SK-N-SH (cell line): ENCODE results near the gene BMP8A. TPM values are rescaled to one million over a fixed set of nuclear protein-coding genes. Genes with fewer than 3 reads are reported as not detected.

Experiments
- CTCF ChIA-PET: fragments of 300-600, 350-600 bp; formaldehyde crosslinking; extraction: SDS; loops from one replicate; lab custom pipeline; 2021; lab: Yijun Ruan, JAX
- POLR2A ChIA-PET: fragments of 350-600 bp; sonication (Branson Sonifier 250); formaldehyde crosslinking; extraction: SDS; loops from one replicate; lab custom pipeline; 2020; ENCODE audit warnings: antibody characterized with exemption, inconsistent platforms; lab: Yijun Ruan, JAX
- DNase-seq: peaks from one replicate; pipeline ENCODE4 v3.0.0; 2012
- H2AFZ ChIP-seq: fragments of 200-600 bp; sonication (generic); 2 replicates; pipeline ENCODE4 v1.8.1; 2016; ENCODE audit warnings: antibody characterized with exemption, mild to moderate bottlenecking, low read depth
- H3F3A ChIP-seq: fragments of 200-600 bp; sonication (generic); replicated peaks from 2 replicates; pipeline ENCODE3; 2016; ENCODE audit warnings: antibody characterized with exemption, mild to moderate bottlenecking; ENCODE audit not compliant: insufficient read depth
- H3K27ac ChIP-seq, 2 experiments: fragments of 200-500 bp in 1 of 2; fragments of 200-600 bp in 1 of 2; sonication (Bioruptor generic) in 1 of 2; sonication (generic), shearing (Covaris generic) in 1 of 2; 2 replicates each; pipeline versions ENCODE4 v1.5.1 to v1.6.1; 2014 to 2016; ENCODE audit warnings: low read depth in 2 of 2, inconsistent platforms in 1 of 2, low read length in 1 of 2, mild to moderate bottlenecking in 1 of 2, mixed read lengths in 1 of 2
- H3K27me3 ChIP-seq: fragments of 200-600 bp; sonication (generic), shearing (Covaris generic); 2 replicates; pipeline ENCODE4 v1.6.1; 2016; ENCODE audit warnings: mixed run types; ENCODE audit not compliant: insufficient read depth
- H3K36me3 ChIP-seq, 2 experiments: fragments of 200-500 bp in 1 of 2; fragments of 200-600 bp in 1 of 2; sonication (Bioruptor generic) in 1 of 2; sonication (generic) in 1 of 2; replicated peaks in 1 of 2; 2 replicates each; pipeline versions ENCODE3 to v1.5.1; 2014 to 2016; ENCODE audit warnings: low read length in 1 of 2, mild to moderate bottlenecking in 1 of 2; ENCODE audit not compliant: insufficient read depth in 2 of 2, control insufficient read depth in 1 of 2
- H3K4me1 ChIP-seq, 2 experiments: fragments of 200-500 bp in 1 of 2; fragments of 200-600 bp in 1 of 2; sonication (Bioruptor generic) in 1 of 2; sonication (generic), shearing (Covaris generic) in 1 of 2; 2 replicates each; pipeline versions ENCODE4 v1.5.1 to v1.6.1; 2014 to 2016; ENCODE audit warnings: low read depth in 1 of 2, low read length in 1 of 2, mixed run types in 1 of 2; ENCODE audit not compliant: insufficient read depth in 2 of 2, control insufficient read depth in 1 of 2
- H3K4me2 ChIP-seq: fragments of 200-600 bp; sonication (generic), shearing (Covaris generic); 2 replicates; pipeline ENCODE4 v1.6.1; 2017; ENCODE audit warnings: mixed run types
- H3K4me3 ChIP-seq, 2 experiments: fragments of 200-500 bp in 1 of 2; fragments of 200-600 bp in 1 of 2; sonication (Bioruptor generic) in 1 of 2; sonication (generic), shearing (Covaris generic) in 1 of 2; 2 replicates each; pipeline versions ENCODE4 v1.5.1 to v1.8.1; 2014 to 2016; ENCODE audit warnings: low read depth in 2 of 2, inconsistent platforms in 1 of 2, low read length in 1 of 2, mild to moderate bottlenecking in 1 of 2, mixed read lengths in 1 of 2, moderate library complexity in 1 of 2
- H3K79me2 ChIP-seq: fragments of 200-600 bp; sonication (generic); 2 replicates; pipeline ENCODE4 v1.8.1; 2017; ENCODE audit warnings: mild to moderate bottlenecking; ENCODE audit not compliant: insufficient read depth
- H3K9ac ChIP-seq: fragments of 200-600 bp; sonication (generic); 2 replicates; pipeline ENCODE4 v1.6.1; 2017; ENCODE audit warnings: mixed run types
- H3K9me2 ChIP-seq: fragments of 200-600 bp; sonication (generic); 2 replicates; pipeline ENCODE4 v1.6.1; 2017; ENCODE audit warnings: mixed run types
- H3K9me3 ChIP-seq: fragments of 200-600 bp; sonication (generic); 2 replicates; pipeline ENCODE4 v1.6.1; 2017; ENCODE audit warnings: mixed run types, mild to moderate bottlenecking, moderate library complexity
- H4K20me1 ChIP-seq: fragments of 200-600 bp; sonication (generic); 2 replicates; pipeline ENCODE4 v1.6.1; 2017; ENCODE audit warnings: mild to moderate bottlenecking, mixed run types; ENCODE audit not compliant: insufficient read depth
- CHD2 ChIP-seq: fragments of 150-350 bp; IDR thresholded peaks from 2 replicates; pipeline ENCODE4 v1.6.1; 2018; ENCODE audit warnings: low read length; ENCODE audit not compliant: partially characterized antibody
- EP300 ChIP-seq, 2 experiments: IDR thresholded peaks; 2 replicates each; pipeline versions ENCODE4 v1.4.0 to v1.6.1; 2012; ENCODE audit warnings: borderline replicate concordance in 1 of 2, low read depth in 1 of 2, low read length in 1 of 2
- EZH2phosphoT487 ChIP-seq: fragments of 200-600 bp; sonication (generic); IDR thresholded peaks from 2 replicates; pipeline ENCODE4 v1.6.1; 2017; ENCODE audit warnings: low read depth, mixed run types, mild to moderate bottlenecking, antibody characterized with exemption, moderate library complexity, borderline replicate concordance
- FOXJ3 ChIP-seq: sonication (generic); formaldehyde crosslinking; IDR thresholded peaks from 2 replicates; pipeline ENCODE4 v1.5.1; 2020; ENCODE audit warnings: mild to moderate bottlenecking, missing genetic modification reagents
- GABPA ChIP-seq: IDR thresholded peaks from 2 replicates; pipeline ENCODE4 v1.4.0; 2012; ENCODE audit warnings: low read depth, mild to moderate bottlenecking
- GATA2 ChIP-seq: sonication (generic); formaldehyde crosslinking; IDR thresholded peaks from 2 replicates; pipeline ENCODE4 v1.5.0; 2020; ENCODE audit warnings: mild to moderate bottlenecking, missing genetic modification reagents
- JUND ChIP-seq: IDR thresholded peaks from 2 replicates; pipeline ENCODE4 v1.4.0; 2012
- NFIC ChIP-seq: IDR thresholded peaks from 2 replicates; pipeline ENCODE4 v1.4.0; 2012; ENCODE audit warnings: borderline replicate concordance
- NRF1 ChIP-seq: IDR thresholded peaks from 2 replicates; pipeline ENCODE4 v1.6.1; 2012; ENCODE audit warnings: low read depth, mild to moderate bottlenecking, low read length
- RAD21 ChIP-seq: IDR thresholded peaks from 2 replicates; pipeline ENCODE4 v1.6.1; 2012; ENCODE audit warnings: mild to moderate bottlenecking, low read length
- RXRA ChIP-seq: IDR thresholded peaks from 2 replicates; pipeline ENCODE4 v1.4.0; 2012; ENCODE audit warnings: low read depth, mild to moderate bottlenecking, borderline replicate concordance
- TAF1 ChIP-seq: IDR thresholded peaks from 2 replicates; pipeline ENCODE4 v1.6.1; 2012; ENCODE audit warnings: low read depth, mild to moderate bottlenecking, low read length, moderate library complexity, borderline replicate concordance
- TEAD4 ChIP-seq: IDR thresholded peaks from 2 replicates; pipeline ENCODE4 v1.4.0; 2012; ENCODE audit warnings: mild to moderate bottlenecking, borderline replicate concordance; ENCODE audit not compliant: insufficient read depth
- WGBS: methylation state at CpG from one replicate; pipeline ENCODE4 v1.1.6; 2017; ENCODE audit warnings: low lambda C conversion rate; 5-methylcytosine and 5-hydroxymethylcytosine counted together
- polyA plus RNA-seq, 3 experiments: library from polyadenylated mRNA; depleted of rRNA; stranded (reverse); fragments of >200 nt; gene quantifications; 2 replicates each; pipeline ENCODE4 v1.2.3, GENCODE V29; 2012
- TF ChIP-seq, protein P1 (sequence below): IDR thresholded peaks from 2 replicates; pipeline ENCODE4 v1.4.0; 2012; ENCODE audit warnings: low read depth
- TF ChIP-seq, protein P2 (sequence below): IDR thresholded peaks from 2 replicates; pipeline ENCODE4; 2012
- TF ChIP-seq, protein P3 (sequence below): fragments of 200-600 bp; sonication (generic); IDR thresholded peaks from 2 replicates; pipeline ENCODE4 v1.6.1; 2017; ENCODE audit warnings: antibody characterized with exemption, mild to moderate bottlenecking, moderate library complexity
- TF ChIP-seq, protein P4 (sequence below): fragments of 150-350 bp; IDR thresholded peaks from 2 replicates; pipeline ENCODE4 v1.6.1; 2017; ENCODE audit warnings: antibody characterized with exemption, low read length, low read depth, borderline replicate concordance

BMP8A gene
- polyA plus RNA-seq, 1 of the 3 experiments (the other 2 are of a cell fraction) = 0.16 TPM

DNA sequence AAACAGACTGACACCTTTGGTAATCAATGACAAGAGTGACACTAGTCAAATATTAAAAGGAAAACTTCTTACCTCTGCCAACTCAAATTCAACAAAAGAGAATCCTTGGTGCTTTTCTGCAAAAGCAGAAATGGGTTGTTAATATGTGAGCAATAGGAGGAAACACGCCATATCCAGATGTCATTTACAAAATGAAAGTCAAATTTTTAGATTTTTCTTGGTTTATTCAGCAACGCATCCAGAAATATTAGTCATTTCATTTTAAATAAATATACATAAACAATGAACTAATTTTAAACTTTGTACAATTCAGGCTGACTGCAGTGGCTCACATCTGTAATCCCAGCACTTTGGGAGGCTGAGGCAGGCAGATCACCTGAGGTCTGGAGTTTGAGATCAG lies 62.8 kb downstream of the BMP8A start:
- Histone ChIP-seq H3K36me3 (peaks cover 0 to 17% of the 10 kb centered on the region in 2 experiments), H2AFZ (no peak overlapping the region), H3K4me2 (no peak overlapping the region), H3K9me3 (no peaks in the 10 kb centered on the region), H3K9ac (no peak overlapping the region), H3K79me2 (peaks cover 9% of the 10 kb centered on the region), H3K4me1 (no peaks in the 10 kb centered on the region; a peak in 1 of 4 replicates), H3K9me2 (no peaks in the 10 kb centered on the region), H3K27me3 (no peaks in the 10 kb centered on the region), H3F3A (peaks cover 8% of the 10 kb centered on the region), H3K4me3 (no peak overlapping the region), H3K27ac (no peak overlapping the region), H4K20me1 (no peaks in the 10 kb centered on the region)
- ChIA-PET POLR2A (no interaction called here), CTCF (interaction anchor here (2.5 kb wide), 1 partner anchor 15 kb away, joined by 7 read pairs; no protein-coding TSS in a partner anchor)
- TF ChIP-seq NFIC (no peak), TAF1 (no peak), CHD2 (no peak), JUND (no peak), RAD21 (no peak), EZH2phosphoT487 (no peak), TEAD4 (no peak), RXRA (no peak), EP300 (IDR thresholded peaks at IDR 0.05; ENCODE audit: borderline replicate concordance in 1 of 2, low read depth in 1 of 2, low read length in 1 of 2) (no peak), FOXJ3 (no peak), GABPA (no peak), GATA2 (no peak), NRF1 (no peak)
- TF ChIP-seq, protein P1, sequence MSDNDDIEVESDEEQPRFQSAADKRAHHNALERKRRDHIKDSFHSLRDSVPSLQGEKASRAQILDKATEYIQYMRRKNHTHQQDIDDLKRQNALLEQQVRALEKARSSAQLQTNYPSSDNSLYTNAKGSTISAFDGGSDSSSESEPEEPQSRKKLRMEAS = no peak
- TF ChIP-seq, protein P2, sequence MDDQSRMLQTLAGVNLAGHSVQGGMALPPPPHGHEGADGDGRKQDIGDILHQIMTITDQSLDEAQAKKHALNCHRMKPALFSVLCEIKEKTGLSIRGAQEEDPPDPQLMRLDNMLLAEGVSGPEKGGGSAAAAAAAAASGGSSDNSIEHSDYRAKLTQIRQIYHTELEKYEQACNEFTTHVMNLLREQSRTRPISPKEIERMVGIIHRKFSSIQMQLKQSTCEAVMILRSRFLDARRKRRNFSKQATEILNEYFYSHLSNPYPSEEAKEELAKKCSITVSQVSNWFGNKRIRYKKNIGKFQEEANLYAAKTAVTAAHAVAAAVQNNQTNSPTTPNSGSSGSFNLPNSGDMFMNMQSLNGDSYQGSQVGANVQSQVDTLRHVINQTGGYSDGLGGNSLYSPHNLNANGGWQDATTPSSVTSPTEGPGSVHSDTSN = no peak
- TF ChIP-seq, protein P3, sequence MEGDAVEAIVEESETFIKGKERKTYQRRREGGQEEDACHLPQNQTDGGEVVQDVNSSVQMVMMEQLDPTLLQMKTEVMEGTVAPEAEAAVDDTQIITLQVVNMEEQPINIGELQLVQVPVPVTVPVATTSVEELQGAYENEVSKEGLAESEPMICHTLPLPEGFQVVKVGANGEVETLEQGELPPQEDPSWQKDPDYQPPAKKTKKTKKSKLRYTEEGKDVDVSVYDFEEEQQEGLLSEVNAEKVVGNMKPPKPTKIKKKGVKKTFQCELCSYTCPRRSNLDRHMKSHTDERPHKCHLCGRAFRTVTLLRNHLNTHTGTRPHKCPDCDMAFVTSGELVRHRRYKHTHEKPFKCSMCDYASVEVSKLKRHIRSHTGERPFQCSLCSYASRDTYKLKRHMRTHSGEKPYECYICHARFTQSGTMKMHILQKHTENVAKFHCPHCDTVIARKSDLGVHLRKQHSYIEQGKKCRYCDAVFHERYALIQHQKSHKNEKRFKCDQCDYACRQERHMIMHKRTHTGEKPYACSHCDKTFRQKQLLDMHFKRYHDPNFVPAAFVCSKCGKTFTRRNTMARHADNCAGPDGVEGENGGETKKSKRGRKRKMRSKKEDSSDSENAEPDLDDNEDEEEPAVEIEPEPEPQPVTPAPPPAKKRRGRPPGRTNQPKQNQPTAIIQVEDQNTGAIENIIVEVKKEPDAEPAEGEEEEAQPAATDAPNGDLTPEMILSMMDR = no peak
- TF ChIP-seq, protein P4, sequence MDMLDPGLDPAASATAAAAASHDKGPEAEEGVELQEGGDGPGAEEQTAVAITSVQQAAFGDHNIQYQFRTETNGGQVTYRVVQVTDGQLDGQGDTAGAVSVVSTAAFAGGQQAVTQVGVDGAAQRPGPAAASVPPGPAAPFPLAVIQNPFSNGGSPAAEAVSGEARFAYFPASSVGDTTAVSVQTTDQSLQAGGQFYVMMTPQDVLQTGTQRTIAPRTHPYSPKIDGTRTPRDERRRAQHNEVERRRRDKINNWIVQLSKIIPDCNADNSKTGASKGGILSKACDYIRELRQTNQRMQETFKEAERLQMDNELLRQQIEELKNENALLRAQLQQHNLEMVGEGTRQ = no peak
- 94% methylated on average over 2 of the region's 2 CpGs for WGBS
- DNase-seq = no peak
